ENCODE results near the gene ATP9A. TPM values are rescaled to one million over a fixed set of nuclear protein-coding genes. Genes with fewer than 3 reads are reported as not detected.

Gene ATP9A
- total and polyA plus RNA-seq, 2 donors from 2014 or later, result 7.1 to 40.2 TPM

DNA sequence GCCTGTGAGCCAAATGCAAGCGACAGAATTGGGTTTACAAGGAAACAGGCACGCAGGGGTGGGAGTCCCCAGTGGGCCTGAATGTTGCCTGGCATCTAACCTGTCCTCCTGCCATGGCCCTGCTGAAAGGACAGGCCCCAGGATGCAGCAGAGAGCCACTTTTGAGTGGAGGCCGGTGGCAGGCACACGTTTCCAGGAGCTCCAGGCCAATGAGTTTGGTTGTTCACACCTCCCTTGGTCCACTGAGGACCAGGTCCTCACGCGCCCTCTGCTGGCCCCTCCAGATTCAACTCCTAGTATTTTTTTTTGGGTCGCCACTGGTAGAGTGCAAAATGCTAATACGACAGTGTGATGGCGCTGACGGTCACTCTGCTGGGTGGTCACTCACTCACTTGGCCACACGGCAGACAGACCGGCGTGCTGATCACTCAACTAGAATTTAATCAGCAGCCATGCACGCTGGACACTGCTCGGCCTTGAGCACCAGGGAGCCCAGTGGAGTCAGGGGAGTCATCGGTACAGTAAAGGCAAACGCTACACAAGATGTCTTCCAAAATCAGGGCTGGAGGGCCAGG, 143.9 kb downstream of the ATP9A start:
- Histone ChIP-seq H3K27ac (ENCODE audit: low read depth in 2 of 2, low read length in 2 of 2) (no peak overlapping the region), H3K9ac (ENCODE audit: low read length in 3 of 3) (no peak overlapping the region), H3K27me3 (ENCODE audit: control insufficient read depth, insufficient read depth, low read length) (no peaks in the 10 kb centered on the region), H3K4me3 (ENCODE audit: low read length in 3 of 3) (no peak overlapping the region), H3K4me1 (ENCODE audit: control insufficient read depth in 2 of 3, insufficient read depth in 2 of 3, low read depth in 1 of 3, low read length in 3 of 3) (no peaks in the 10 kb centered on the region), H3K9me3 (ENCODE audit: control insufficient read depth in 2 of 3, insufficient read depth in 1 of 3, low read length in 3 of 3) (no peaks in the 10 kb centered on the region), H3K36me3 (ENCODE audit: control insufficient read depth in 2 of 3, insufficient read depth in 3 of 3, low read length in 3 of 3) (peaks cover 0 to 4% (median 0%) of the 10 kb centered on the region in 3 donors)
- intact Hi-C loops (cut with DNase I), result no loop called here
- FAIRE-seq, result no peak
- TF ChIP-seq, protein P1, sequence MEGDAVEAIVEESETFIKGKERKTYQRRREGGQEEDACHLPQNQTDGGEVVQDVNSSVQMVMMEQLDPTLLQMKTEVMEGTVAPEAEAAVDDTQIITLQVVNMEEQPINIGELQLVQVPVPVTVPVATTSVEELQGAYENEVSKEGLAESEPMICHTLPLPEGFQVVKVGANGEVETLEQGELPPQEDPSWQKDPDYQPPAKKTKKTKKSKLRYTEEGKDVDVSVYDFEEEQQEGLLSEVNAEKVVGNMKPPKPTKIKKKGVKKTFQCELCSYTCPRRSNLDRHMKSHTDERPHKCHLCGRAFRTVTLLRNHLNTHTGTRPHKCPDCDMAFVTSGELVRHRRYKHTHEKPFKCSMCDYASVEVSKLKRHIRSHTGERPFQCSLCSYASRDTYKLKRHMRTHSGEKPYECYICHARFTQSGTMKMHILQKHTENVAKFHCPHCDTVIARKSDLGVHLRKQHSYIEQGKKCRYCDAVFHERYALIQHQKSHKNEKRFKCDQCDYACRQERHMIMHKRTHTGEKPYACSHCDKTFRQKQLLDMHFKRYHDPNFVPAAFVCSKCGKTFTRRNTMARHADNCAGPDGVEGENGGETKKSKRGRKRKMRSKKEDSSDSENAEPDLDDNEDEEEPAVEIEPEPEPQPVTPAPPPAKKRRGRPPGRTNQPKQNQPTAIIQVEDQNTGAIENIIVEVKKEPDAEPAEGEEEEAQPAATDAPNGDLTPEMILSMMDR (IDR thresholded peaks at IDR 0.05; ENCODE audit: borderline replicate concordance, extremely low read depth, insufficient read depth), result peak; percentile 47
- DNase-seq, result peak in 4 of 5 donors; percentile 64 to 83 (median 72)

DNA sequence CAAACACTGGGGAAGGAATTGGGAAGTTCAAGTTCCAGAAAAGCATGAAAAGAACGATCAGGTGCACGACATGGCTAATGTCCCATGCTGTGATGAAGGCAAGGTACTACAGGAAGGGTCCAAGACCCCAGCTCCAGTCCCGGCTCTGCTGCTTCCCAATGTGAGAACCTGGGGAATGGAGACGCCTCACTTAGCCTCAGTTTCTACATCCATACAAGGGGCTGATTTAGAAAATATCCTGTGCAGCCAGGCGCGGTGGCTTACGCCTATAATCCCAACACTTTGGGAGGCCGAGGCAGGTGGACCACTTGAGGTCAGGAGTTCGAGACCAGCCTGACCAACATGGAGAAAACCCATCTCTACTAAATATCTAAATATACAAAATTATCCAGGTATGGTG, 144.9 kb downstream of the ATP9A start:
- TF ChIP-seq, protein P1 (IDR thresholded peaks at IDR 0.05; ENCODE audit: borderline replicate concordance, extremely low read depth, insufficient read depth), result no peak
- no peak overlapping the region for H3K27ac ChIP-seq (ENCODE audit: low read depth in 2 of 2, low read length in 2 of 2)
- no peak overlapping the region for H3K9ac ChIP-seq (ENCODE audit: low read length in 3 of 3)
- intact Hi-C loops (cut with DNase I), result no loop called here
- H3K27me3 ChIP-seq (ENCODE audit: control insufficient read depth, insufficient read depth, low read length), result no peaks in the 10 kb centered on the region
- H3K36me3 ChIP-seq (ENCODE audit: control insufficient read depth in 2 of 3, insufficient read depth in 3 of 3, low read length in 3 of 3), result peaks cover 0 to 5% (median 0%) of the 10 kb centered on the region in 3 donors
- H3K4me3 ChIP-seq (ENCODE audit: low read length in 3 of 3), result no peak overlapping the region
- no peak for DNase-seq
- no peaks in the 10 kb centered on the region for H3K9me3 ChIP-seq (ENCODE audit: control insufficient read depth in 2 of 3, insufficient read depth in 1 of 3, low read length in 3 of 3)
- no peak for FAIRE-seq
- H3K4me1 ChIP-seq (ENCODE audit: control insufficient read depth in 2 of 3, insufficient read depth in 2 of 3, low read depth in 1 of 3, low read length in 3 of 3), result no peaks in the 10 kb centered on the region

DNA sequence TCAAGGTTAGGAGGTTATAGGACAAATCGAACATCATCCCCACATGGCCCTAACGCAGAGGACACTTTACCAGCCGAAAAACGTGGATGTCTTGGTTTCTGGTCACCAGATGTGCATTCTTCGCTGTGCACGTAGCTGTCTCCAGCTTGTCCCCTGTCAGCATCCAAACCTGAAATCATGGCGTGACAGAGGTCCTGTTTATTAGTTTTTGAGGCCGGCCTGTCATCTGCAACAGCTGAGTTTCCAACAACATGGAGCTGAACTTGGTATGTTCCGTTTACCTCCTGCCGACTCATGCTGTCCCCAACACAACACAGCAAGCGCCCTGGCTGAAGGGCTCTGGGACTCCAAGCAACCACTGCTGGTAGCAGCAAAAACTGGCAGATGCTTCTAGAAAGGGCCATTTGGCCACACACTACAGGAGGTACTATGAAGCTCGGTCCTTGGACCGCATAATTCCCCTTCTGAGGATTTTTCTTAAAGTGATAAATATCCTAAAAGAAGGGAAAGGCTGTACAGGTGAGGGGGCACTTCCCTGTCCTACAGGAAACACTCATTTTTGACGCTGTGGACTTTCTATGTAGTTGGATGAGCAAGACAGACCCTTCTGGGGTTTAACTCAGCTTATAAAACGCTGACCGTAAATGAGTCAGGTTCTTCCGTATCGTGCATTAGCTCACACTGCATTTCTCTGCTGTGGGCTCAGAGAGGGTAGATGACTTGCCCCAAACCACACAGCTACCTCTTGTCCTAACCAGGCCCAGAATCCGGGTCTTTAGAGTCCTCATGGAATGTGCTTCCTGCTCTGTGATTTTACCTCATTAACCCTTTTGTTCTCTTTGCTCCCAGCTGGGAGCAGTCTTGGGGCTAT, 146.0 kb downstream of the ATP9A start:
- intact Hi-C loops (cut with DNase I), result no loop called here
- DNase-seq (no peak), FAIRE-seq (no peak)
- peaks cover 0 to 7% (median 2%) of the 10 kb centered on the region in 3 donors for H3K36me3 ChIP-seq (ENCODE audit: control insufficient read depth in 2 of 3, insufficient read depth in 3 of 3, low read length in 3 of 3)
- no peaks in the 10 kb centered on the region for H3K27me3 ChIP-seq (ENCODE audit: control insufficient read depth, insufficient read depth, low read length)
- H3K9ac ChIP-seq (ENCODE audit: low read length in 3 of 3), result no peak overlapping the region
- H3K4me3 ChIP-seq (ENCODE audit: low read length in 3 of 3), result no peak overlapping the region
- no peaks in the 10 kb centered on the region for H3K9me3 ChIP-seq (ENCODE audit: control insufficient read depth in 2 of 3, insufficient read depth in 1 of 3, low read length in 3 of 3)
- no peak overlapping the region for H3K27ac ChIP-seq (ENCODE audit: low read depth in 2 of 2, low read length in 2 of 2)
- no peaks in the 10 kb centered on the region for H3K4me1 ChIP-seq (ENCODE audit: control insufficient read depth in 2 of 3, insufficient read depth in 2 of 3, low read depth in 1 of 3, low read length in 3 of 3)
- TF ChIP-seq, protein P1 (IDR thresholded peaks at IDR 0.05; ENCODE audit: borderline replicate concordance, extremely low read depth, insufficient read depth), result no peak

Measured in kidney (tissue), 14 donors.